Measurements from ENCODE around the gene ZBTB40.

- TF ChIP-seq EZH2 (IDR thresholded peaks at IDR 0.05) (no peak), POLR2AphosphoS5 (IDR thresholded peaks at IDR 0.05; ENCODE audit: borderline replicate concordance, low read depth, low read length) (no peak), FOXP2 (optimal IDR thresholded peaks at IDR 0.05; ENCODE audit: control extremely low read depth, extremely low read length, insufficient read depth) (no peak)
Measured at GRCh38 chr1:22531251-22531650, 79.6 kb downstream of the ZBTB40 start.

Data from SK-N-MC (cell line).